Mesenteric fat pad (tissue), 1 donor: ENCODE results near the gene RPL19. TPM values are rescaled to one million over a fixed set of nuclear protein-coding genes. Genes with fewer than 3 reads are reported as not detected.
A peak's percentile ranks its signal among the peaks of the same experiment; 100 is the strongest.

Experiments used
- DNase-seq: peaks from one replicate; pipeline ENCODE4 v3.0.0-alpha.2; 2020; ENCODE audit warnings: low spot score
- total RNA-seq: library from RNA; stranded (reverse); fragmentation: NEBNext Ultra II Directional; extraction: Animal tissue kit (Norgen Biotek cat#: 25700); gene quantifications from one replicate; pipeline ENCODE4 v1.2.1, GENCODE V29; 2021
- donor health status: DM: yes; HTN: yes; CAD: no.

The RPL19 gene
- total RNA-seq, 1 donor from 2014 or later = 1,346 TPM

DNA sequence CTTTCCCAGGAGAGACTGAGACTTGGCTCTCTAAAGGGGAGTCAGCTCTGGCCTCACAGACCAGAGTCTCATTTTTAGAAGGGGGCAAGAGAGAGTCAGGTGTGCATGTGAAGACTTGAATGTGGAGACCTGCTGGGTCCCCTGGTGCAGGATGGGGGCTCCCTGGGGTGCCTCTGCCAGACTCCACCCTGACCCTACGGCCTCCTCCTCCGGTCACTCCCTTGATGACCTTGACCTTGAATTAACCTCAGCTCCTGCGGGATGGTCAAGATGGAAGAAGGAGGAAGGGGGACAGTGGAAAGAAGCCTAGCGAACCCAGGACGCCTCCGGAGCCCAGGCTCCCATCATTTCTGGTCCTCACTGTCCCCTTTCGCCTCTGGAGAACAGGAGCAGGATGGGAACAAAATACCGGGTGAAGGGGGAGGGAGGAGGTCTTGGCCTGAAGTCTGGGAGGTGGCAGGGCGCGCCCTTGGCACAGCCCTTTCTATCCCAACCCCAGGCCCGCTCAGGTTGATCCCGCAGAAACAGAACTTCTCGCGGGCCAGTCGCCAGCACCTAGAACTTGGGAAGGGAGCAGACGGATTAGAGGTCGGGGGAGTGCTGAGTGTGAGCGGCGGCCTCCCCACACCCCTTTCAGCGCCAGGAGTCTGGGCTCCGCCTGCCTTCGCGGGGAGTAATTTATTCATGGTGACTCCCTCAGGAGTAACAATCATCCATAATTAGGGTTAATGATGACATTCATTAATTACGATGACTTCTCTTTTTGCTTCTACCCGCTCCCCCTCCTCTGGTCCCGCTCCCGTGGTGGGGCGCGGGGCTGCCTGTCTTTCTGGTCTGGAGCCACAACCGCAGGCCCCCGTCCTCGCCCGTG lies 24.1 kb downstream of the RPL19 start:
- no peak for DNase-seq

- DNase-seq = no peak
These were observed 24.8 kb downstream of the RPL19 start for GRCh38 chr17:39224778-39225307.

- DNase-seq = no peak
These were observed 25.4 kb downstream of the RPL19 start, which contains the start of gene STAC2 for GRCh38 chr17:39225308-39225958. Gene STAC2 (minus strand): TSS chr17:39225945. CDS start chr17:39225502, 443 bp downstream.

DNA sequence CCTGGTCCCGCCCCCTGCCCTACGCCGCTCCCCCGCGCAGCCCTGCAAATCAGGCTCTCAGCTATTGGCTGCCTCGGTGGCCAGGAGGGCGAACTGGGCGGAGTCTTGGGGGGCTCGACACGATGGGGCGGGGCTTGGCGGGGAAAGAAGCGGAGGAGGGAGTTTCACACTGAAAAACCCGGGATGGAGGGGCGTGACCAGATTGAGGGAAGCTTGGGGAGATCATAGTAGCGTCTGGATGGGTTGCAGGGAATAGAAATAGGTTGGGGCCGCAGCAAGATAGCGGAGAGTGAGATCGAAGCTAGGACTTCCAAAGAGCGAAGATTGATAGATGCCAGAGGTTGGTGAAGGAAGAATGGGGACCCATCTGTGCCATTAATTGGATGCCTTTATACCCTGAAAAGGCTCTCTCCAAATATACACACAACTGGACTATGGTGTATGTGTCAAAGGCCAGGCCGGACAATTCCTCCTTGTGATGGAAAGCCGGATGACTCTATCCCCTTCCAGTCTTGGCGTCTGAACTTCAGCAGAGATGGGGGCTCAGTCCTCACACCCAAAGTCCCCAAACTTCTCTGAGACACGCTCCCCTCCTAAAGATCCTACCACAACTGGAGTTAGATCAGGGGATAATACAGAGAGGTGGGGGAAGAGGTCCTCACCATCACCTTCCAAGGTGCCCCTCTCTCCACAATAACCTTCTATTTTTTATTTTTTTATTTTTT lies 26.0 kb downstream of the RPL19 start:
- no peak for DNase-seq

GRCh38 chr17:39227364-39227919 lies 27.4 kb downstream of the RPL19 start:
- no peak for DNase-seq

DNA sequence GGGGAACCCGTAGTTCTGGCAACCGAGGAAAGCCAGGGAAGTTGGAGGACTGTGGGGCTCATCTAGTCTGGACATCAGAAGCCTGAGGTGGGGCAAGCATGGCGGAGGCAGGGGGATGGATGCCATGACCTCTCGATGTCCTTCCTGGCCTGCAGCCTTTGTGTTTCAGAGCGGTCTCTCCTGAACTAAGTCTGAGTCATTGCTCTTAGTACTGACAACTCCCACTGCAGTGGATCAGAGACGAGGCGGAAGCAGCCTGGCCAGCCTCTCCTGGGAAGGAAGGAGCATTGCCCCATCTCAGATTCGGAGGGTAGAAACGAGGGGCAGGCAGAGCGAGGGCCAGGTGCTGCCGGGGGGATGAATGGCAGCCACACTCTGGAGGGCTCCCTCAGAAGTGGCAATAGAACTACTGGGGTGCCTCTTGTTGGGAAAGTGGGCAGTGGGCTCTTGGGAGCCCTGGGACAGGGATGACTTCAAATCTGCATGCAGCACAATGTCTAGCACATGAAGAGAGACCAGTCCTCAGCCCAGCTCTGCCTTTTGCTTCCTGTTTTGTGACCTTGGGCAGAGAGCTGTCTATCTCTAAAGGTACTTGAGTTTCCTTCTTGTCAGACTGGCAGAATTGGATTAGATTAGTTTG lies 29.3 kb downstream of the RPL19 start:
- DNase-seq = no peak

GRCh38 chr17:39230361-39230760 lies 30.3 kb downstream of the RPL19 start:
- DNase-seq = no peak

DNA sequence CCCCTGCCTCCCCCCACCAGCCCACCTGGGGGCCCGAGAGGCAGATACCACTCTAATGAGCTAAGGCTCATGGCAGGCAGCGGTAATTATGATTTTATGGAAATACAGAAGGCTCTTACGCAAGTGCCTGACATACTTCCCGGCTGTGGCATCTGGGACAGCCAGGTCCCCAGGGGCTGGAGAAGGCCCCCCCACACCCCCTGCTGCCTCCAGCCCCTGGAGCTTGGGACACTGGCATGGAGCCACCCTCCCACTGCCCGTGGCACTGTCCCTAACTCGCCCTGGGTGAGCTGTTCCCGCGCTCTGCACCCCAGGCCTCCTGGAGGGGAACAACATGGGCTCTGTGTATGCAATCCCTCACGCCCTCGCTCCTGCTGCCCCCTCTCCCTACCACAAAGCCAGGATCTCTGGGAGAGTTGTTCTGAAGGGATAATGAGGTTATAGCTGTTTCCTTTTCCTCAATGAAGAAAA lies 31.0 kb downstream of the RPL19 start:
- DNase-seq = no peak

- no peak for DNase-seq
These were observed 31.8 kb downstream of the RPL19 start for GRCh38 chr17:39231591-39232551.

DNA sequence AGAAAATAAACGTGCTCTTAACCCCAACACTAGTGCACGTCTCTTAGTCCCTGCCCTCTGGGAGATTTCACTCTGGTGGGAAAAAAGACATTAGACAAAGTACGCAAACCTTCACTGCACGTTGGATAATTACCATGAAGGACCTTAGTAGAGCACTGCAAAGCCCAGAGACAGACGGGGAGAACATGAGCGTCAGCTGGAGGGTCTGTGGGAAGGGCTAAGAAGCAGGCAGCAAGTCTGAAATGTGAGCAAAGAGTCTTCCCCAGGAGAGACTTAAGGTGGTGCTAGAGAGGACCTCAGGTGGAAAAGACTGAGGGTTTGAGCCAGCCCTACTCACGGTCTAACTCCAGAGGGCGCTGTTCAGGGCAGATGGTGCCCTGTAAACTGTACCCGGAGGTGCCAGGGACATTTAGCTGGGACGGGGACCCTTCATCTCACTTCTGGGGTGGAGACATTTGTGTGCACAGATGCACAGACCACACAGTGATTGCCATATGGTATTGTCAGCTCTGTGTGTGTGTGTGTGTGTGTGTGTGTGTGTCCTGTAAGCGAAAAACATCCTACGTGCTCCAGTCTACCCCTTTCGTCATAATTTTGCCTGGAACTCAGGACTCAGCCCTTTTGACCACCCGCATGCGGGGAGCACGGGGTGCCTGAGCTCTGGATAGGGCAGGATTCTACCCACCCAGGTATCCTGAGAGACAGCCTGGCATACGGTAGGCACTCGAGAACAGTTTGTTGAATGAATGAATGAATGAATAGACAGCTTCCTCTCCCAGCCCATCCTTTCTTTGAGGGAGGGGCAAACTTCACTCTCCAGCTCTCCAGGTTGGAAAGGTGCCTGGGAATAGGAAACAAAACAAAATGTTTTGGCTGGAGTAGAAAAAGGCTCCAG lies 35.7 kb downstream of the RPL19 start:
- no peak for DNase-seq

DNA sequence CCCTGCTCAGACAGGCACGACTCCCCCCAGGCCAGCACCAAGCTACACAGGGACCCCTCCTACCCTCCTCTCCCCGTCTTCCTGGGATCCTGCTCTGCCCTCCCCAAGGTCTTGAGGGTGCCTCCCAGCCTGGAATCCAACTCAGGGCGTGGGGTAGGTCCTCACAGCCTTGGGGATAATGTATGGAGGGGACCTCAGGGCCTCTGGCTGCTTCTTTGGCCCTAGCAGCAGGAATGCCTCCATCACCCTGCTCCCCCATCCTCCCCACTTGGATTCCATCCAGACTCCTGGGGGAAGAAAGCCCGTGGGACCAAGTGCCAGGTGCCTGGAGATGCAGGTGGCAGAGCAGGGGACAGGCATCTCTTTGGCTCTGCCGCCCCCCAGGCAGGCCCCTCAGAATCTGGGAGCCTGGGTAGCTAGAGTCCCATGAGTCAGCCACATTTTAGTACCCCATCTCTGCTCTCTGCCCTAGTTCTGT lies 36.4 kb downstream of the RPL19 start:
- no peak for DNase-seq

DNA sequence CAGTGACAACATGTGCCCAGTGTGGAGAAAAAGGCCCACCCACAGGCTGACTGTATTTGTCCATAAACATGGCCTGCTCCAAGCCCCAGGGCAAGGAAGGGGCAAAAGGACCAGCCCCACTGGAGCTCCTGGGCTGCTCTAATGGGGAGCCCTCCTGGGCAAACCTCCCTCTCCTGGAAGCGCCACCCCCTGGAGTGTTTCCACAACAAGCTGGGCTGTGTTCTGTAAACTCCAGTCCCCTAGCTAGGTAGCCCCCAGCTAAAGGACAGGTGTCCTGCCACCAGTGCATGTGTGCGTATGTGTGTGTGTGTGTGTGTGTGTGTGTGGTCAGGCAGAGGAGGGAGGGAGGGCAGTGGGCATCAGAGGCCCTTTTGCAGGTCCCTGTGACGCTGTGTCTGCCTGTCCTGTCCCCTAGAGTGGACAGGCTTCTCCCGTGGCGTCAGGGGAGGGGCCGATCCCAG lies 36.9 kb downstream of the RPL19 start:
- DNase-seq = no peak

GRCh38 chr17:39237586-39237985 lies 37.5 kb downstream of the RPL19 start:
- DNase-seq = no peak

- no peak for DNase-seq
These were observed 38.4 kb downstream of the RPL19 start for GRCh38 chr17:39238311-39238972.

GRCh38 chr17:39239640-39240314 lies 39.7 kb downstream of the RPL19 start:
- peak; percentile 87 for DNase-seq

- peak; percentile 43 for DNase-seq
These were observed 40.5 kb downstream of the RPL19 start for GRCh38 chr17:39240631-39241030.

- DNase-seq = peak; percentile 62
These were observed 43.1 kb downstream of the RPL19 start for GRCh38 chr17:39243155-39243554.
